Measurements from ENCODE around the gene TBX18. TPM values are rescaled to one million over a fixed set of nuclear protein-coding genes. Genes with fewer than 3 reads are reported as not detected.

The TBX18 gene
- total RNA-seq, 1 experiment from 2014 or later = not detected

DNA sequence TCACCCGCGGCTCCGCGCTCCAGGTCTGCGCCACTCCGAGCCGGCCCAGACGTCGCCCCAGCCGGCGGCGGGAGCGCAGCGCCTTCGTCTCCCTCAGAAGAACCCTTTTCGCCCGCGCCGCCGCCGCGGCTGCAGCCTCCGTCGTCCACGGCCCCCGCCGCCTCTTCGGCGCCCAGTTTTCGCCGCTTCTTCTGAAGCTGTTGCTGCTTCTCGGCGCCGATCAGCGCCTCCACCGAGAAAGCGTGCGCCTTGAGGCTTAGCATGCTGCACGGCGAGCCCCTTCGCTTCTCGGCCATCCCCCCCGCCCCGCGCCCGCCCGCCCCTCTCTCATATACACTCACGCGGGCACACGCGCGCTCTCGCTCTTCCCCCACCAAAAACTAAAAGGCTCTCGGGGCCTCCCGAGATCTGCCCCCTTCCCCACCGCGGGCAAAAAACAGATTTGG, 489 bp downstream of the TBX18 start:
- Histone ChIP-seq H3K27me3 (ENCODE audit: insufficient read depth, low read length) (peaks cover 61% of the 10 kb centered on the region), H4K20me1 (ENCODE audit: control insufficient read depth, insufficient read depth, insufficient read length) (no peaks in the 10 kb centered on the region), H3K14ac (ENCODE audit: insufficient read depth, low read length) (no peak overlapping the region), H2AK5ac (ENCODE audit: insufficient read length, low read length) (no peak overlapping the region), H2AFZ (ENCODE audit: low read length) (no peak overlapping the region), H3K18ac (ENCODE audit: insufficient read length, low read depth, low read length) (peak overlapping the region; percentile 7), H2BK15ac (ENCODE audit: low read depth, low read length) (no peak overlapping the region), H3K4me1 (ENCODE audit: insufficient read depth, low read length) (no peaks in the 10 kb centered on the region; the same call in 1 of the 2 replicates), H2BK12ac (ENCODE audit: insufficient read length, low read depth, low read length) (no peak overlapping the region), H3K9me3 (ENCODE audit: control insufficient read depth, low read depth, low read length) (no peaks in the 10 kb centered on the region), H2BK5ac (ENCODE audit: insufficient read length, low read length) (no peak overlapping the region), H4K91ac (ENCODE audit: insufficient read length, low read depth, low read length) (no peak overlapping the region), H3K79me1 (ENCODE audit: insufficient read depth, low read depth, low read length, poor library complexity, severe bottlenecking) (no peaks in the 10 kb centered on the region), H4K5ac (ENCODE audit: insufficient read length, low read depth, low read length) (no peak overlapping the region), H3K27ac (ENCODE audit: insufficient read length, low read depth, low read length) (no peak overlapping the region), H2BK120ac (ENCODE audit: low read depth, low read length, poor library complexity, severe bottlenecking) (no peak overlapping the region), H3K79me2 (ENCODE audit: insufficient read depth, low read length) (no peaks in the 10 kb centered on the region), H3K56ac (ENCODE audit: insufficient read length, low read depth, low read length) (no peak overlapping the region), H3T11ph (ENCODE audit: low read length) (no peak overlapping the region), H3K4ac (ENCODE audit: low read depth, low read length) (no peak overlapping the region), H3K23ac (ENCODE audit: insufficient read length, low read depth, low read length) (no peak overlapping the region), H3K4me2 (ENCODE audit: insufficient read depth, insufficient read length, low read length) (peak overlapping the region; percentile 80), H2BK20ac (ENCODE audit: low read depth, low read length, poor library complexity, severe bottlenecking) (no peak overlapping the region), H4K8ac (replicated peaks; ENCODE audit: insufficient read length, low read depth, low read length) (no peak overlapping the region), H3K23me2 (ENCODE audit: insufficient read length, low read depth, low read length, poor library complexity, severe bottlenecking) (peaks cover 25% of the 10 kb centered on the region), H3K9ac (ENCODE audit: extremely low read depth, insufficient read length, low read length) (no peak overlapping the region)
- TF ChIP-seq, protein P1, sequence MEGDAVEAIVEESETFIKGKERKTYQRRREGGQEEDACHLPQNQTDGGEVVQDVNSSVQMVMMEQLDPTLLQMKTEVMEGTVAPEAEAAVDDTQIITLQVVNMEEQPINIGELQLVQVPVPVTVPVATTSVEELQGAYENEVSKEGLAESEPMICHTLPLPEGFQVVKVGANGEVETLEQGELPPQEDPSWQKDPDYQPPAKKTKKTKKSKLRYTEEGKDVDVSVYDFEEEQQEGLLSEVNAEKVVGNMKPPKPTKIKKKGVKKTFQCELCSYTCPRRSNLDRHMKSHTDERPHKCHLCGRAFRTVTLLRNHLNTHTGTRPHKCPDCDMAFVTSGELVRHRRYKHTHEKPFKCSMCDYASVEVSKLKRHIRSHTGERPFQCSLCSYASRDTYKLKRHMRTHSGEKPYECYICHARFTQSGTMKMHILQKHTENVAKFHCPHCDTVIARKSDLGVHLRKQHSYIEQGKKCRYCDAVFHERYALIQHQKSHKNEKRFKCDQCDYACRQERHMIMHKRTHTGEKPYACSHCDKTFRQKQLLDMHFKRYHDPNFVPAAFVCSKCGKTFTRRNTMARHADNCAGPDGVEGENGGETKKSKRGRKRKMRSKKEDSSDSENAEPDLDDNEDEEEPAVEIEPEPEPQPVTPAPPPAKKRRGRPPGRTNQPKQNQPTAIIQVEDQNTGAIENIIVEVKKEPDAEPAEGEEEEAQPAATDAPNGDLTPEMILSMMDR (conservative IDR thresholded peaks at IDR 0.05) = no peak
- H3K4me3 Mint-ChIP-seq = peak overlapping the region; percentile 81 to 95
- no peak overlapping the region for H3K27ac Mint-ChIP-seq
- WGBS (ENCODE audit: extremely low coverage, insufficient read length, low lambda C conversion rate) = no CpG with 5 or more reads among the region's 57 CpGs
- H3K36me3 Mint-ChIP-seq (ENCODE audit: insufficient read depth in 1 of 3, low read depth in 3 of 3) = no peaks in the 10 kb centered on the region; a peak in 1 of 7 replicates
- peaks cover 97% of the 10 kb centered on the region for H3K27me3 Mint-ChIP-seq (ENCODE audit: low read depth)
- H3K4me1 Mint-ChIP-seq = peaks cover 19 to 37% of the 10 kb centered on the region in 2 experiments
- peaks cover 0 to 5% of the 10 kb centered on the region in 2 experiments; a peak in 2 of 5 replicates for H3K9me3 Mint-ChIP-seq
- no peak for DNase-seq

All from H9 (cell line).